ENCODE results near the gene OXSM.

The OXSM gene

GRCh38 chr3:25830373-25831280 is 40.7 kb downstream of the OXSM start:
- H3K4me1 ChIP-seq (ENCODE audit: control insufficient read depth, insufficient read depth, low read length, poor library complexity, severe bottlenecking): no peaks in the 10 kb centered on the region
- no peaks in the 10 kb centered on the region for H3K9me3 ChIP-seq (ENCODE audit: control insufficient read depth, low read length)
- H3K4me3 ChIP-seq (ENCODE audit: extremely low read depth, insufficient read depth, low read length, poor library complexity, severe bottlenecking): no peak overlapping the region
- 76 to 89% methylated on average over 3 to 4 of the region's 6 CpGs for WGBS, 2 experiments (ENCODE audit: insufficient coverage in 2 of 2)
- H3K36me3 ChIP-seq (ENCODE audit: control insufficient read depth, insufficient read depth, low read length): no peaks in the 10 kb centered on the region
- no peak overlapping the region for H3K27ac ChIP-seq (ENCODE audit: low read depth, low read length, severe bottlenecking)

GRCh38 chr3:25831578-25831977 is 41.7 kb downstream of the OXSM start:
- Histone ChIP-seq H3K4me1 (ENCODE audit: control insufficient read depth, insufficient read depth, low read length, poor library complexity, severe bottlenecking) (no peaks in the 10 kb centered on the region), H3K27ac (ENCODE audit: low read depth, low read length, severe bottlenecking) (no peak overlapping the region), H3K4me3 (ENCODE audit: extremely low read depth, insufficient read depth, low read length, poor library complexity, severe bottlenecking) (no peak overlapping the region), H3K36me3 (ENCODE audit: control insufficient read depth, insufficient read depth, low read length) (no peaks in the 10 kb centered on the region), H3K9me3 (ENCODE audit: control insufficient read depth, low read length) (no peaks in the 10 kb centered on the region)
- 43 to 80% methylated on average over 1 to 3 of the region's 3 CpGs for WGBS, 2 experiments (ENCODE audit: insufficient coverage in 2 of 2)

- Histone ChIP-seq H3K9me3 (ENCODE audit: control insufficient read depth, low read length) (no peaks in the 10 kb centered on the region), H3K4me1 (ENCODE audit: control insufficient read depth, insufficient read depth, low read length, poor library complexity, severe bottlenecking) (no peaks in the 10 kb centered on the region), H3K4me3 (ENCODE audit: extremely low read depth, insufficient read depth, low read length, poor library complexity, severe bottlenecking) (no peak overlapping the region), H3K36me3 (ENCODE audit: control insufficient read depth, insufficient read depth, low read length) (no peaks in the 10 kb centered on the region), H3K27ac (ENCODE audit: low read depth, low read length, severe bottlenecking) (no peak overlapping the region)
Measured at GRCh38 chr3:25834346-25834745, 44.5 kb downstream of the OXSM start.

GRCh38 chr3:25836579-25836978 is 46.7 kb downstream of the OXSM start:
- no peak overlapping the region for H3K27ac ChIP-seq (ENCODE audit: low read depth, low read length, severe bottlenecking)
- WGBS, 2 experiments (ENCODE audit: insufficient coverage in 2 of 2): 71 to 86% methylated on average over 2 of the region's 2 CpGs
- no peaks in the 10 kb centered on the region for H3K36me3 ChIP-seq (ENCODE audit: control insufficient read depth, insufficient read depth, low read length)
- H3K4me1 ChIP-seq (ENCODE audit: control insufficient read depth, insufficient read depth, low read length, poor library complexity, severe bottlenecking): no peaks in the 10 kb centered on the region
- H3K4me3 ChIP-seq (ENCODE audit: extremely low read depth, insufficient read depth, low read length, poor library complexity, severe bottlenecking): no peak overlapping the region
- H3K9me3 ChIP-seq (ENCODE audit: control insufficient read depth, low read length): no peaks in the 10 kb centered on the region

GRCh38 chr3:25837038-25837437 is 47.1 kb downstream of the OXSM start:
- 0% methylated on average over 1 of the region's 1 CpG for WGBS, 2 experiments (ENCODE audit: insufficient coverage in 2 of 2)
- Histone ChIP-seq H3K4me1 (ENCODE audit: control insufficient read depth, insufficient read depth, low read length, poor library complexity, severe bottlenecking) (no peaks in the 10 kb centered on the region), H3K27ac (ENCODE audit: low read depth, low read length, severe bottlenecking) (no peak overlapping the region), H3K4me3 (ENCODE audit: extremely low read depth, insufficient read depth, low read length, poor library complexity, severe bottlenecking) (no peak overlapping the region), H3K9me3 (ENCODE audit: control insufficient read depth, low read length) (no peaks in the 10 kb centered on the region), H3K36me3 (ENCODE audit: control insufficient read depth, insufficient read depth, low read length) (no peaks in the 10 kb centered on the region)

- H3K4me3 ChIP-seq (ENCODE audit: extremely low read depth, insufficient read depth, low read length, poor library complexity, severe bottlenecking): no peak overlapping the region
- H3K36me3 ChIP-seq (ENCODE audit: control insufficient read depth, insufficient read depth, low read length): no peaks in the 10 kb centered on the region
- WGBS, 2 experiments (ENCODE audit: insufficient coverage in 2 of 2): 60% methylated on average over 1 of the region's 3 CpGs; no CpG with 5 or more reads in 1 of the 2 experiments
- no peak overlapping the region for H3K27ac ChIP-seq (ENCODE audit: low read depth, low read length, severe bottlenecking)
- no peaks in the 10 kb centered on the region for H3K4me1 ChIP-seq (ENCODE audit: control insufficient read depth, insufficient read depth, low read length, poor library complexity, severe bottlenecking)
- H3K9me3 ChIP-seq (ENCODE audit: control insufficient read depth, low read length): no peaks in the 10 kb centered on the region
Measured at GRCh38 chr3:25840099-25840498, 50.2 kb downstream of the OXSM start.

- Histone ChIP-seq H3K9me3 (ENCODE audit: control insufficient read depth, low read length) (no peaks in the 10 kb centered on the region), H3K27ac (ENCODE audit: low read depth, low read length, severe bottlenecking) (no peak overlapping the region), H3K36me3 (ENCODE audit: control insufficient read depth, insufficient read depth, low read length) (no peaks in the 10 kb centered on the region), H3K4me1 (ENCODE audit: control insufficient read depth, insufficient read depth, low read length, poor library complexity, severe bottlenecking) (no peaks in the 10 kb centered on the region), H3K4me3 (ENCODE audit: extremely low read depth, insufficient read depth, low read length, poor library complexity, severe bottlenecking) (no peak overlapping the region)
- no CpG with 5 or more reads among the region's 3 CpGs for WGBS, 2 experiments (ENCODE audit: insufficient coverage in 2 of 2)
Measured at GRCh38 chr3:25843332-25843731, 53.4 kb downstream of the OXSM start.
